ENCODE measurements around the gene PCDHGA4.

PCDHGA4 gene

GRCh38 chr5:141362719-141363118 is 7.9 kb downstream of the PCDHGA4 start:
- TF ChIP-seq SALL2 (tag by site-specific recombination; IDR thresholded peaks at IDR 0.05; ENCODE audit: borderline replicate concordance): no peak
- TF ChIP-seq ZNF677 (tag by site-specific recombination; IDR thresholded peaks at IDR 0.05): no peak
- no peak for TF ChIP-seq ZFHX2 (tag by site-specific recombination; conservative IDR thresholded peaks at IDR 0.05)
- TF ChIP-seq ZNF223 (tag by site-specific recombination; IDR thresholded peaks at IDR 0.05): no peak
- TF ChIP-seq ZBTB49 (tag by site-specific recombination; IDR thresholded peaks at IDR 0.05; ENCODE audit: low read depth): no peak
- TF ChIP-seq ZBTB1 (tag by site-specific recombination; IDR thresholded peaks at IDR 0.05): no peak
- no peak for TF ChIP-seq ZNF394 (tag by site-specific recombination; IDR thresholded peaks at IDR 0.05; ENCODE audit: borderline replicate concordance)
- no peak for TF ChIP-seq GFI1B (tag by site-specific recombination; IDR thresholded peaks at IDR 0.05)
- no peak for TF ChIP-seq ZNF280D (tag by site-specific recombination; IDR thresholded peaks at IDR 0.05)
- no peak for TF ChIP-seq ZBTB21 (tag by site-specific recombination; IDR thresholded peaks at IDR 0.05)
- no peak for TF ChIP-seq PRDM10 (tag by site-specific recombination; IDR thresholded peaks at IDR 0.05)
- no peak for TF ChIP-seq HOXC10 (CRISPR knock-in tag; IDR thresholded peaks at IDR 0.05)
- no peak for TF ChIP-seq ZNF174 (tag by site-specific recombination; IDR thresholded peaks at IDR 0.05)
- TF ChIP-seq ZNF423 (tag by site-specific recombination; IDR thresholded peaks at IDR 0.05): no peak
- TF ChIP-seq SP7 (tag by site-specific recombination; IDR thresholded peaks at IDR 0.05): no peak
- TF ChIP-seq KLF7 (tag by site-specific recombination; IDR thresholded peaks at IDR 0.05; ENCODE audit: borderline replicate concordance): no peak
- no peak for TF ChIP-seq BCL6B (tag by site-specific recombination; IDR thresholded peaks at IDR 0.05)
- no peak for TF ChIP-seq ZNF624 (tag by site-specific recombination; IDR thresholded peaks at IDR 0.05)
- TF ChIP-seq ZNF132 (tag by site-specific recombination; IDR thresholded peaks at IDR 0.05; ENCODE audit: borderline replicate concordance): no peak
- TF ChIP-seq YY2 (tag by site-specific recombination; IDR thresholded peaks at IDR 0.05): no peak
- no peak overlapping the region for H3K27ac ChIP-seq (ENCODE audit: extremely low read depth, low read depth, low read length)
- CTCF ChIA-PET: interaction anchor here (0.6 to 2.3 kb wide), 3 partner anchors 176 to 416 kb away, joined by 3 to 7 read pairs (median 3); partner anchors contain the start of gene PCDHB9

More at GRCh38 chr5:141362719-141363118, 7.9 kb downstream of the PCDHGA4 start:
- no peaks in the 10 kb centered on the region for H3K4me1 ChIP-seq (ENCODE audit: control insufficient read depth, insufficient read depth, low read length)
- no peak overlapping the region for H3K4me3 ChIP-seq (ENCODE audit: low read depth, low read length)
- POLR2A ChIA-PET: no interaction called here
- H3K9me3 ChIP-seq (ENCODE audit: control insufficient read depth, insufficient read depth, low read depth, low read length): peaks cover 3% of the 10 kb centered on the region; the same call in 1 of the 2 replicates
- H3K36me3 ChIP-seq (ENCODE audit: control insufficient read depth in 2 of 2, insufficient read depth in 1 of 2, low read length in 2 of 2): no peaks in the 10 kb centered on the region

Data from HEK293 (cell line).